Esophagus muscularis mucosa (tissue), 4 donors: Measurements from ENCODE around the gene PRCP.

ENCODE experiments used
- CTCF ChIP-seq, 3 experiments: fragments of 200-600 bp in 2 of 3; fragments of 450-650 bp in 1 of 3; sonication (generic) in 2 of 3; IDR thresholded peaks; one replicate each; pipeline ENCODE4 v1.5.1; 2017 to 2019; ENCODE audit warnings: antibody characterized with exemption in 3 of 3, mild to moderate bottlenecking in 2 of 3, moderate library complexity in 1 of 3
- EP300 ChIP-seq: sonication (generic); formaldehyde crosslinking; IDR thresholded peaks from one replicate; pipeline ENCODE4 v1.6.1; 2017; ENCODE audit warnings: antibody characterized with exemption
- POLR2A ChIP-seq: fragments of 450-650 bp; IDR thresholded peaks from one replicate; pipeline ENCODE4 v1.6.1; 2017; ENCODE audit warnings: antibody characterized with exemption, moderate library complexity, mild to moderate bottlenecking, low read depth
- POLR2AphosphoS5 ChIP-seq, 2 donors: sonication (generic); formaldehyde crosslinking; IDR thresholded peaks; one replicate each; pipeline ENCODE4 v1.6.1; 2017; ENCODE audit warnings: antibody characterized with exemption in 2 of 2

DNA sequence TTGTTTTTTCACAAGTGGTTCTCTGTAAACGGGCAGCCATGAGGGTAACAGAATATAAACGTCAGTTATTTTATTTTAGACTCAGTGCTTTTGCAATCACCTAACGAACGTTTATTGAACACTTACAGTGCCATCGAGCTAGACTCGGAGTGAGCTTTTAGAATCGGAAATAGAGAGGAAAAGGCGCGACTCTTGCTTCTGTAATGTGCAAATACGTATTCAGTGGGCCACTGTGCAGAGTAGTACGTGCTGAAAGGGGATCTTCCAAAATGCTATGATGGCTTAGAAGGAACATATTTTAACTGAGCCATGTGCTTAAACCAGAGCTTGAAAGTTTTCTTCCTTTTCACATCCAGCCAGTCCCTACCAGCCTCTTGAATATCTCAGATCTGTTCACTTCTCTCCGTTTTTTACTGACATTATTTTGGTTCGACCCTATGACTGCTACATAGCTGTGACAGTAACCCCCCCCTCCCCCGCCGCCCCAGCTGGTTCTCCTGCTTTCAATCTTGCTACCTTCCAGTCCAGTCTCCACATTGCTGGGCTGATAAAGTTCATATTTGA is 1.8 kb upstream of the PRCP start:
- TF ChIP-seq POLR2A (no peak), CTCF (IDR thresholded peaks at IDR 0.05) (no peak), POLR2AphosphoS5 (IDR thresholded peaks at IDR 0.05) (no peak), EP300 (no peak)
